PFSK-1 (cell line): ENCODE data around the gene COL12A1.

ENCODE experiments used
- FOXP2 ChIP-seq: optimal IDR thresholded peaks from 2 replicates; pipeline ENCODE3; 2011; ENCODE audit warnings: borderline replicate concordance, control low read depth, inconsistent platforms; ENCODE audit not compliant: insufficient read depth; ENCODE audit errors: extremely low read length, extremely low read depth
- POLR2AphosphoS5 ChIP-seq: IDR thresholded peaks from 2 replicates; pipeline ENCODE4 v1.6.1; 2012; ENCODE audit warnings: low read depth, mild to moderate bottlenecking, control low read depth, low read length, moderate library complexity
- REST ChIP-seq, 2 experiments: IDR thresholded peaks; 2 replicates each; pipeline versions ENCODE4 v1.6.1 to v1.8.0; 2011 to 2012; ENCODE audit warnings: low read depth in 2 of 2, low read length in 2 of 2, control low read depth in 1 of 2, inconsistent platforms in 1 of 2, mild to moderate bottlenecking in 1 of 2, moderate library complexity in 1 of 2; ENCODE audit not compliant: insufficient read depth in 1 of 2
- SIN3A ChIP-seq: IDR thresholded peaks from 2 replicates; pipeline ENCODE4 v1.6.1; 2012; ENCODE audit warnings: mild to moderate bottlenecking, low read length, moderate library complexity, borderline replicate concordance; ENCODE audit not compliant: insufficient read depth
- TAF1 ChIP-seq: IDR thresholded peaks from 2 replicates; pipeline ENCODE4 v1.6.1; 2012; ENCODE audit warnings: low read length, control low read depth, borderline replicate concordance; ENCODE audit not compliant: insufficient read depth

Gene COL12A1

GRCh38 chr6:75090576-75090975, 115.3 kb downstream of the COL12A1 start:
- TF ChIP-seq REST (IDR thresholded peaks at IDR 0.05; ENCODE audit: insufficient read depth in 1 of 2, low read depth in 2 of 2, low read length in 2 of 2) (no peak), POLR2AphosphoS5 (no peak), TAF1 (no peak), FOXP2 (no peak), SIN3A (no peak)

- TF ChIP-seq SIN3A (no peak), POLR2AphosphoS5 (no peak), TAF1 (no peak)
These were observed 115.9 kb downstream of the COL12A1 start for GRCh38 chr6:75089921-75090320.

- TF ChIP-seq SIN3A (no peak), REST (IDR thresholded peaks at IDR 0.05; ENCODE audit: insufficient read depth in 1 of 2, low read depth in 2 of 2, low read length in 2 of 2) (no peak), FOXP2 (no peak), POLR2AphosphoS5 (no peak), TAF1 (no peak)
These were observed 116.5 kb downstream of the COL12A1 start for GRCh38 chr6:75089151-75089897.

- TF ChIP-seq REST (IDR thresholded peaks at IDR 0.05; ENCODE audit: insufficient read depth in 1 of 2, low read depth in 2 of 2, low read length in 2 of 2), result no peak
- TF ChIP-seq TAF1, result no peak
- no peak for TF ChIP-seq POLR2AphosphoS5
- no peak for TF ChIP-seq FOXP2
- TF ChIP-seq SIN3A, result no peak
These were observed 119.8 kb downstream of the COL12A1 start for GRCh38 chr6:75085931-75086635.

- TF ChIP-seq SIN3A (no peak), TAF1 (no peak), POLR2AphosphoS5 (no peak), FOXP2 (no peak), REST (IDR thresholded peaks at IDR 0.05; ENCODE audit: insufficient read depth in 1 of 2, low read depth in 2 of 2, low read length in 2 of 2) (no peak)
These were observed 120.9 kb downstream of the COL12A1 start for GRCh38 chr6:75084872-75085381.
